Measurements from ENCODE around the gene ESAM.

Gene ESAM

GRCh38 chr11:124756033-124756752 is 5.9 kb downstream of the ESAM start (continued):
- TF ChIP-seq KLF17 (tag by site-specific recombination; IDR thresholded peaks at IDR 0.05) = no peak
- no peak for TF ChIP-seq GLI4 (tag by site-specific recombination; IDR thresholded peaks at IDR 0.05)
- no peak for TF ChIP-seq ZNF670 (tag by site-specific recombination; IDR thresholded peaks at IDR 0.05; ENCODE audit: low read depth)
- TF ChIP-seq ZNF341 (tag by site-specific recombination; IDR thresholded peaks at IDR 0.05; ENCODE audit: low read depth) = no peak
- no peak for TF ChIP-seq ZNF571 (tag by site-specific recombination; IDR thresholded peaks at IDR 0.05)
- TF ChIP-seq ZNF501 (tag by site-specific recombination; IDR thresholded peaks at IDR 0.05) = no peak
- TF ChIP-seq ZNF791 (tag by site-specific recombination; IDR thresholded peaks at IDR 0.05) = no peak
- TF ChIP-seq ZNF18 (tag by site-specific recombination; IDR thresholded peaks at IDR 0.05) = no peak
- TF ChIP-seq BCL6B (tag by site-specific recombination; IDR thresholded peaks at IDR 0.05) = no peak

GRCh38 chr11:124754710-124755109 is 7.4 kb downstream of the ESAM start:
- CTCF ChIA-PET = interaction anchor here (0.9 to 1.8 kb wide), 4 partner anchors 8 to 85 kb away, joined by 3 to 7 read pairs (median 4); partner anchors contain the start of gene MSANTD2

More at GRCh38 chr11:124754710-124755109, 7.4 kb downstream of the ESAM start:
- Histone ChIP-seq H3K36me3 (ENCODE audit: control insufficient read depth in 2 of 2, insufficient read depth in 1 of 2, low read length in 2 of 2) (no peaks in the 10 kb centered on the region), H3K4me3 (ENCODE audit: low read depth, low read length) (no peak overlapping the region), H3K4me1 (ENCODE audit: control insufficient read depth, insufficient read depth, low read length) (no peaks in the 10 kb centered on the region), H3K9me3 (ENCODE audit: control insufficient read depth, insufficient read depth, low read depth, low read length) (no peaks in the 10 kb centered on the region), H3K27ac (ENCODE audit: extremely low read depth, low read depth, low read length) (no peak overlapping the region)
- POLR2A ChIA-PET = no interaction called here
- TF ChIP-seq MYNN (tag by site-specific recombination; IDR thresholded peaks at IDR 0.05; ENCODE audit: borderline replicate concordance) = no peak
- no peak for TF ChIP-seq ZNF629 (tag by site-specific recombination; IDR thresholded peaks at IDR 0.05)
- TF ChIP-seq ZFP69B (tag by site-specific recombination; IDR thresholded peaks at IDR 0.05) = no peak
- TF ChIP-seq ZNF571 (tag by site-specific recombination; IDR thresholded peaks at IDR 0.05) = no peak
- TF ChIP-seq REPIN1 (tag by site-specific recombination; IDR thresholded peaks at IDR 0.05; ENCODE audit: low read depth) = no peak
- no peak for TF ChIP-seq PRDM10 (tag by site-specific recombination; IDR thresholded peaks at IDR 0.05)
- TF ChIP-seq ZNF138 (tag by site-specific recombination; IDR thresholded peaks at IDR 0.05; ENCODE audit: borderline replicate concordance) = no peak
- TF ChIP-seq ZNF148 (tag by site-specific recombination; IDR thresholded peaks at IDR 0.05; ENCODE audit: borderline replicate concordance) = no peak
- no peak for TF ChIP-seq ZNF16 (tag by site-specific recombination; IDR thresholded peaks at IDR 0.05; ENCODE audit: low read depth)
- TF ChIP-seq ZNF692 (tag by site-specific recombination; IDR thresholded peaks at IDR 0.05) = no peak
- no peak for TF ChIP-seq ZNF76 (tag by site-specific recombination; IDR thresholded peaks at IDR 0.05; ENCODE audit: borderline replicate concordance, low read depth)
- TF ChIP-seq HOXD13 (CRISPR knock-in tag; IDR thresholded peaks at IDR 0.05; ENCODE audit: borderline replicate concordance) = no peak
- TF ChIP-seq SP7 (tag by site-specific recombination; IDR thresholded peaks at IDR 0.05) = no peak
- no peak for TF ChIP-seq ZNF23 (tag by site-specific recombination; IDR thresholded peaks at IDR 0.05; ENCODE audit: borderline replicate concordance)
